Sigmoid colon (tissue), 7 donors: ENCODE data around the gene GTPBP2. TPM values are rescaled to one million over a fixed set of nuclear protein-coding genes. Genes with fewer than 3 reads are reported as not detected.
"Not testable (repeated sequence)": the region's sequence is repeated elsewhere in the genome, so short reads cannot be mapped to it uniquely, and the experiment has no call there.

Experiments
- DNase-seq: peaks from one replicate; pipeline ENCODE4 v3.0.0-alpha.2; 2019
- H3K27ac ChIP-seq, 4 donors: fragments of 200-600 bp; sonication (generic); one replicate each; pipeline ENCODE4 v1.5.1; 2016 to 2019; ENCODE audit warnings: mild to moderate bottlenecking in 1 of 4
- H3K27me3 ChIP-seq, 3 donors: fragments of 200-600 bp; sonication (generic); one replicate each; pipeline ENCODE4 v1.5.1; 2019; ENCODE audit warnings: mild to moderate bottlenecking in 1 of 3
- H3K36me3 ChIP-seq, 4 donors: fragments of 200-600 bp; sonication (generic); one replicate each; pipeline ENCODE4 v1.5.1; 2016 to 2019
- H3K4me1 ChIP-seq, 4 donors: fragments of 200-600 bp; sonication (generic); one replicate each; pipeline ENCODE4 v1.5.1; 2017 to 2019
- H3K4me3 ChIP-seq, 4 donors: fragments of 200-600 bp; sonication (generic); one replicate each; pipeline ENCODE4 v1.5.1; 2017 to 2019; ENCODE audit warnings: mild to moderate bottlenecking in 2 of 4, moderate library complexity in 1 of 4
- H3K9me3 ChIP-seq, 4 donors: fragments of 200-600 bp in 3 of 4; sonication (generic) in 3 of 4; one replicate each; pipeline versions ENCODE4 v1.5.1 to v1.6.1; 2013 to 2019
- EP300 ChIP-seq, 4 donors: sonication (generic); formaldehyde crosslinking; IDR thresholded peaks; one replicate each; pipeline ENCODE4 v1.6.1; 2017; ENCODE audit warnings: antibody characterized with exemption in 4 of 4
- POLR2A ChIP-seq, 2 donors: fragments of 450-650 bp; IDR thresholded peaks; one replicate each; pipeline ENCODE4 v1.6.1; 2016; ENCODE audit warnings: antibody characterized with exemption in 2 of 2, mild to moderate bottlenecking in 2 of 2, moderate library complexity in 2 of 2
- POLR2AphosphoS5 ChIP-seq, 4 donors: sonication (generic); formaldehyde crosslinking; IDR thresholded peaks; one replicate each; pipeline ENCODE4 v1.6.1; 2017; ENCODE audit warnings: antibody characterized with exemption in 4 of 4
- WGBS, 2 donors: extraction: QIAGEN DNeasy Blood & Tissue Kit; methylation state at CpG; one replicate each; pipeline ENCODE4 v1.1.7; 2013; 5-methylcytosine and 5-hydroxymethylcytosine counted together
- intact Hi-C: fragments of 100-400 bp; cut with DNase I; formaldehyde crosslinking; loops from one replicate; pipeline ENCODE4 v1.15.1; 2023
- polyA plus RNA-seq, 3 donors: library from polyadenylated mRNA; stranded (reverse); fragments of 200-250 nt; gene quantifications; one replicate each; pipeline ENCODE4 v1.2.3, GENCODE V29; 2013
- total RNA-seq, 4 donors: library from RNA; depleted of rRNA; stranded (reverse); fragments of >200 nt; gene quantifications; one replicate each; pipeline ENCODE4 v1.1.0, GENCODE V29; 2016
- TF ChIP-seq, protein P1 (sequence below), 4 experiments: fragments of 450-650 bp in 3 of 4; fragments of 200-600 bp in 1 of 4; IDR thresholded peaks; one replicate each; pipeline ENCODE4 v1.5.1; 2016 to 2019; ENCODE audit warnings: antibody characterized with exemption in 4 of 4, mild to moderate bottlenecking in 3 of 4, moderate library complexity in 2 of 4
- donor health status: healthy with polysubstance abuse.
- donor health status: Bipolar disorder and iron deficiency.
- donor health status: healthy.

GTPBP2 gene
- total and polyA plus RNA-seq, 7 donors = 26.8 to 71.0 (median 36.6) TPM

DNA sequence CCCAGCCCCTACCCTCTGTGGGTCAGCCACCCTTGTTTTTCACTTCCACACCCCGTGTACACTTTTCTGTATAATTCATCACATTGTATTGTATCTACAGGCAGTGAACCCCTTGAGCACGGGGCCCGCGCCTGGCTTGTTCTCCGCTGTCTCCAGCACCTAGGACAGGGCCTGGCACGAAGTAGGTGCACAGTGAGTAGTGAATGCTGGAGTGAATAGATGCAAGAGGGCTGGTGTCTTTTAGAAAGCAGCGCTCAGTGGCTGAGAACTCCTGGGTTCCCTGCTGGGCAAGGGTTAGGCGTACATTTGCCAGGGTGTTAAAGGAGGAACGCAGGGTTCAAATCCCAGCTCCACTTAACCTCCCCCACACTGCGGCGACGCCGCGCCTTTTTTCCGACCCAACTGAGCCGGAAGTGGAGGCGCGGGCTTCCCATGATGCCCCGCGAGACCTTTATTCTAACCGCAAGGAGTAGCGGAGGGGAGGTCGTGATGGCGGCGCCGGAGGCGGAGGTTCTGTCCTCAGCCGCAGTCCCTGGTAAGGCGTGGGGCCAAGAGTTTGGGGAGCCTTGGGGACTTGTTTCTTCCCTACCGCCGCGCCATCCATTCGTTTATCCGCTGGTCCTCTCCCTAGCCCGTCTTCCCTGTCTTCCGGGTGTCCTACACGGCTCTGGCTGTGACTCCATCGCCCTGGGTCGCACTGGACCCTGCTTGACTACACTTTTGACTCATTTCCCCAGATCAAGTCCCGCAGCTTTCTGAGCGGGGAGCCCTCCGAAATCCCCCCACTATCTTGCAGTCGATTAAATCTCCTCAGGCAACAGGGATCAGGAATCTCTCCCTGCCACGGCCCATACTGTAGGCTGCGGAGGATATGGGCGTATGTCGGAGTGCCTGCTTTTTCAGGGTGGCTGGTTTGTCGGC, 6.6 kb upstream of the GTPBP2 start, which contains the start of gene MAD2L1BP:
Gene MAD2L1BP (plus strand): TSS at position 454 of the 921 bp plus-strand sequence. CDS start 36 bp downstream, at position 490.
- H3K4me3 ChIP-seq = peak within 1 kb of the TSS; percentile 67 to 78 (median 72)
- no peaks in the 10 kb centered on the region for H3K27me3 ChIP-seq
- H3K36me3 ChIP-seq = peaks cover 7 to 30% (median 17%) of the 10 kb centered on the region in 4 donors
- H3K4me1 ChIP-seq = peaks cover 0 to 40% (median 40%) of the 10 kb centered on the region in 4 donors
- no peaks in the 10 kb centered on the region for H3K9me3 ChIP-seq
- 5% methylated on average over 48 of the region's 48 CpGs for whole genome bisulfite sequencing, 2 donors
- intact Hi-C loops = no loop called here
- TF ChIP-seq POLR2A (IDR thresholded peaks at IDR 0.05) = peak; percentile 81 to 84
- TF ChIP-seq POLR2AphosphoS5 (IDR thresholded peaks at IDR 0.05) = peak; percentile 87 to 96 (median 92)
- no peak for TF ChIP-seq EP300 (IDR thresholded peaks at IDR 0.05)
- H3K27ac ChIP-seq = peak within 1 kb of the TSS; percentile 81 to 88 (median 87)
- DNase-seq = peak; percentile 90

DNA sequence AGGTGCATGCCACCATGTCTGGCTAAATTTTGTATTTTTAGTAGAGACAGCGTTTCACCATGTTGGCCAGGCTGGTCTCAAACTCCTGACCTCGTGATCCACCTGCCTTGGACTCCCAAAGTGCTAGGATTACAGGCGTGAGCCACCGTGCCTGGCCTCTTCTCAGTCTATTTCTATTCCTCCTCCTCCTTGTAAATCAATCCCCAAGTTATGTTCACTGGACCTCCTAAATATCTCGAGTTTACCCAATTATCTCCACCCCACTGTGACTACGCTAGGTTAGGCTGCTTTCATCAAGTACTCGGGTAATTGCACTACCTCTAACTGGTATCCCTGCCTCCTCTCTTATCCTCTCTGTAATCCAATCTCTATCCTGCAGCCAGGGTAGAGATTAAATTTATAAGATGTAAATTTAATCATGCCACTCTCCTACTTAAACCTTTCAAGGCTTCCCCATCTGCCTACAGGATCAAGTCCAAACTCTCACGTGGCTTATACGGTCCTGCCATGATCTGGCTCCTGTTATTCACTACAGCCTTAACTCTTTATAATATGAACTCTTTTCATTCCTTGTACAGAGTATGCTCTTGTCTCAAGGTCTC, 5.7 kb upstream of the GTPBP2 start:
- no peak for TF ChIP-seq EP300 (IDR thresholded peaks at IDR 0.05)
- TF ChIP-seq POLR2A (IDR thresholded peaks at IDR 0.05) = no peak
- TF ChIP-seq, protein P1, sequence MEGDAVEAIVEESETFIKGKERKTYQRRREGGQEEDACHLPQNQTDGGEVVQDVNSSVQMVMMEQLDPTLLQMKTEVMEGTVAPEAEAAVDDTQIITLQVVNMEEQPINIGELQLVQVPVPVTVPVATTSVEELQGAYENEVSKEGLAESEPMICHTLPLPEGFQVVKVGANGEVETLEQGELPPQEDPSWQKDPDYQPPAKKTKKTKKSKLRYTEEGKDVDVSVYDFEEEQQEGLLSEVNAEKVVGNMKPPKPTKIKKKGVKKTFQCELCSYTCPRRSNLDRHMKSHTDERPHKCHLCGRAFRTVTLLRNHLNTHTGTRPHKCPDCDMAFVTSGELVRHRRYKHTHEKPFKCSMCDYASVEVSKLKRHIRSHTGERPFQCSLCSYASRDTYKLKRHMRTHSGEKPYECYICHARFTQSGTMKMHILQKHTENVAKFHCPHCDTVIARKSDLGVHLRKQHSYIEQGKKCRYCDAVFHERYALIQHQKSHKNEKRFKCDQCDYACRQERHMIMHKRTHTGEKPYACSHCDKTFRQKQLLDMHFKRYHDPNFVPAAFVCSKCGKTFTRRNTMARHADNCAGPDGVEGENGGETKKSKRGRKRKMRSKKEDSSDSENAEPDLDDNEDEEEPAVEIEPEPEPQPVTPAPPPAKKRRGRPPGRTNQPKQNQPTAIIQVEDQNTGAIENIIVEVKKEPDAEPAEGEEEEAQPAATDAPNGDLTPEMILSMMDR (IDR thresholded peaks at IDR 0.05) = no peak
- TF ChIP-seq POLR2AphosphoS5 (IDR thresholded peaks at IDR 0.05) = no peak
- H3K4me1 ChIP-seq = peaks cover 0 to 46% (median 43%) of the 10 kb centered on the region in 4 donors
- intact Hi-C loops = no loop called here
- no peaks in the 10 kb centered on the region for H3K9me3 ChIP-seq
- no peak for DNase-seq
- WGBS, 2 donors = 72 to 84% methylated on average over 9 of the region's 9 CpGs
- peaks cover 0 to 21% (median 10%) of the 10 kb centered on the region in 4 donors for H3K36me3 ChIP-seq
- H3K27me3 ChIP-seq = no peaks in the 10 kb centered on the region
- peak overlapping the region; percentile 81 to 88 (median 87) for H3K27ac ChIP-seq
- no peak overlapping the region for H3K4me3 ChIP-seq

DNA sequence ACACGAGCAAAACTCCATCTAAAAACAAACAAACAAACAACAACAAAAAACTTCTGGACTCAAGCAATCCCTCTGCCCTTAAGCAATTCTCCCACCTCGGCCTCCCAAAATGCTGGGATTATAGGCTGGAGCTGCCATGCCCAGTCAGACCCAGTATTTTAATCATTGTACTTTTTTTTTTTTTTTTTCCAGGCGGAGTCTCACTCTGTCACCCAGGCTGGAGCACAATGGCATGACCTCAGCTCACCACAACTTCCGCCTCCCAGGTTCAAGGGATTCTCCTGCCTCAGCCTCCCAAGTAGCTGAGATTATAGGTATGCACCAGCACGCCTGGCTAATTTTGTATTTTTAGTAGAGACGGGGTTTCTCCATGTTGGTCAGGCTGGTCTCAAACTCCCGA, 3.9 kb upstream of the GTPBP2 start:
- H3K27ac ChIP-seq, H3K9me3 ChIP-seq, DNase-seq, H3K4me3 ChIP-seq, H3K27me3 ChIP-seq, H3K36me3 ChIP-seq, intact Hi-C loops: not testable (repeated sequence)
- H3K4me1 ChIP-seq = peaks cover 0 to 35% (median 33%) of the 10 kb centered on the region in 4 donors
- WGBS, 2 donors = 74 to 88% methylated on average over 7 of the region's 7 CpGs

- Histone ChIP-seq H3K27ac (peak overlapping the region; percentile 96 to 100 (median 98)), H3K9me3 (no peaks in the 10 kb centered on the region), H3K4me1 (peaks cover 0 to 32% (median 29%) of the 10 kb centered on the region in 4 donors), H3K27me3 (no peaks in the 10 kb centered on the region), H3K4me3 (no peak overlapping the region), H3K36me3 (peaks cover 0 to 2% (median under 1%) of the 10 kb centered on the region in 4 donors)
- 97 to 98% methylated on average over 1 of the region's 1 CpG for WGBS, 2 donors
- no peak for DNase-seq
- intact Hi-C loops = no loop called here
- TF ChIP-seq EP300 (IDR thresholded peaks at IDR 0.05) (no peak), POLR2AphosphoS5 (IDR thresholded peaks at IDR 0.05) (no peak), POLR2A (IDR thresholded peaks at IDR 0.05) (no peak)
- TF ChIP-seq, protein P1 (IDR thresholded peaks at IDR 0.05) = no peak
These were observed 2.0 kb upstream of the GTPBP2 start for GRCh38 chr6:43630980-43631619.

DNA sequence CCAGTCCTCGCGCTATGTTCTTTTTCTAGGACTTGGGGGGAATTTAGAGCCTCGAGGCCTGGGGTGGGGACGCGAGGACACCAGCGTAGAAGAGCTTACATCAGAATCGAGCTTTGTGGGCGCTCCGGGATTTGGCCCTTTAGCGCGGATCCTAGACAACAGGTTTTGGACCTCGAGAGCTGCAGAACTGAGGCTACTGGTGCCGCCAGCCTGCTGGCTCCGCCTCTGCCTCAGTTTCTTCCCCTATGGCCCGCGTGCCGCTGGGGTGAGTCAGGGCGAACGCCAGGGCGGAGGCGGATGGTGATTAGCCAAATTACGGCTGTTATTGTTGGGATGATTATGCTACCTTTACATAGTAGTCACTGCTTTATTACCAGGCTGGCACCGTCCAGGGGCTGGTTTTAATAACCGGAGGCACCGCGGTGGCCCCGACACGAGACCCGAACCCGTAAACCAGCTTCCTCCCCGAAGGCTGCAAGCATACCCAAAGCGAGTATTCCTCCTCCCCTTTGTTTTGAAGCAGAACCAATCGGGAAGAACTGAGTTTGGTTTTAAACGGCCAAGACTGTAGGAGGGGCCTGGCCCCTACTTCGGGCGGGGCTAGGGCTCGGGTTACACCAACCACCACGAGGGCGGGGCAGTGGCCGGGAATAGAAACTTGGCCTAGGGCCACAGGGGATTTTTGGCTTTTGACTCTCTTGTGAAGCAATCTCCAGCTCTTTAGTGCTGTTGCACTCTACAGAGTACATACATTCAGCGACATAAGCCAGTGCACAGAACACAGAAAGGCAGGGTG, 639 bp upstream of the GTPBP2 start:
- peak overlapping the region; percentile 96 to 100 (median 98) for H3K27ac ChIP-seq
- WGBS, 2 donors = 0% methylated on average over 41 of the region's 41 CpGs
- no peaks in the 10 kb centered on the region for H3K27me3 ChIP-seq
- peaks cover 0 to 26% (median 23%) of the 10 kb centered on the region in 4 donors for H3K4me1 ChIP-seq
- peak; percentile 98 for DNase-seq
- no peaks in the 10 kb centered on the region for H3K9me3 ChIP-seq
- peak; percentile 75 to 80 for TF ChIP-seq POLR2A (IDR thresholded peaks at IDR 0.05)
- TF ChIP-seq, protein P1 (IDR thresholded peaks at IDR 0.05) = no peak
- TF ChIP-seq EP300 (IDR thresholded peaks at IDR 0.05) = peak in 2 of 4 donors; percentile 26 to 31
- peak; percentile 88 to 99 (median 92) for TF ChIP-seq POLR2AphosphoS5 (IDR thresholded peaks at IDR 0.05)
- intact Hi-C loops = loop anchor here (2.0 to 5.0 kb wide), 2 partner anchors 73 to 113 kb away; partner anchors contain the start of genes POLR1C and YIPF3
- peak overlapping the region; percentile 82 to 96 (median 88) for H3K4me3 ChIP-seq
- H3K36me3 ChIP-seq = peaks cover under 1 to 16% (median 10%) of the 10 kb centered on the region in 4 donors
